HepG2 (cell line): Measurements from ENCODE around the gene STK32B. TPM values are rescaled to one million over a fixed set of nuclear protein-coding genes. Genes with fewer than 3 reads are reported as not detected.

Experiments
- ATAC-seq: fragments of 200-7000 bp; cut with Tn5 transposase; 3 replicates; pipeline ENCODE4 v1.9.1; 2020; ENCODE audit warnings: mild to moderate bottlenecking, moderate library complexity
- BruUV-seq: library from RNA; stranded (reverse); fragments of 400-500 nt; replicated peaks from 2 replicates; lab custom pipeline; 2021; lab: Mats Ljungman, UMichigan
- CTCF ChIA-PET: fragments of 300-600 bp; formaldehyde crosslinking; extraction: SDS; loops from one replicate; lab custom pipeline; 2021; ENCODE audit warnings: low total read pairs, inconsistent platforms, low intra/inter-chr PET ratio; lab: Yijun Ruan, JAX
- POLR2A ChIA-PET: fragments of 350-600 bp; sonication (Branson Sonifier 250); formaldehyde crosslinking; loops from one replicate; lab custom pipeline; 2020; ENCODE audit warnings: antibody characterized with exemption, inconsistent platforms; lab: Yijun Ruan, JAX
- DNase-seq: peaks from one replicate; pipeline ENCODE4 v3.0.0-alpha.2; 2015; ENCODE audit warnings: low spot score
- FAIRE-seq: peaks from 3 replicates; lab custom pipeline; 2011; peaks lifted over from hg19 to GRCh38; lab: Jason Lieb, UNC
- H2AFZ ChIP-seq: one replicate; pipeline ENCODE4 v1.6.1; 2011; ENCODE audit warnings: low read length, inconsistent platforms
- H3K27ac ChIP-seq: fragments of 300-600 bp; 3 replicates; pipeline ENCODE4 v1.8.0; 2011; ENCODE audit warnings: mixed run types, mild to moderate bottlenecking, mixed read lengths, low read length, inconsistent platforms; ENCODE audit not compliant: insufficient read depth; ENCODE audit errors: extremely low read length
- H3K27me3 ChIP-seq, 2 experiments: fragments of 200-600 bp in 1 of 2; 2 replicates in 1 of 2; 3 replicates in 1 of 2; pipeline versions ENCODE4 v1.6.0 to v1.8.0; 2011; ENCODE audit warnings: low read length in 2 of 2, mild to moderate bottlenecking in 2 of 2, moderate library complexity in 2 of 2, inconsistent platforms in 1 of 2; ENCODE audit not compliant: insufficient read depth in 2 of 2, control insufficient read depth in 1 of 2
- H3K36me3 ChIP-seq, 2 experiments: fragments of 200-600 bp in 1 of 2; replicated peaks in 1 of 2; 2 replicates in 1 of 2; 3 replicates in 1 of 2; pipeline versions ENCODE4 v1.5.1 to v1.8.0; 2011; ENCODE audit warnings: low read length in 2 of 2, inconsistent platforms in 1 of 2; ENCODE audit not compliant: insufficient read depth in 2 of 2, control insufficient read depth in 1 of 2
- H3K4me1 ChIP-seq: 2 replicates; pipeline ENCODE4 v1.5.1; 2012; ENCODE audit warnings: low read length, inconsistent platforms; ENCODE audit not compliant: insufficient read depth
- H3K4me2 ChIP-seq: 2 replicates; pipeline ENCODE4 v1.6.0; 2011; ENCODE audit warnings: low read depth, low read length, inconsistent platforms
- H3K4me3 ChIP-seq, 3 experiments: fragments of 200-600 bp in 1 of 3; sonication (generic), shearing (Covaris generic) in 1 of 3; replicated peaks in 1 of 3; 2 replicates each; pipeline ENCODE4 v1.5.1; 2011 to 2016; ENCODE audit warnings: low read length in 3 of 3, inconsistent platforms in 2 of 3, low read depth in 2 of 3, mild to moderate bottlenecking in 2 of 3, control low read depth in 1 of 3, mixed read lengths in 1 of 3; ENCODE audit not compliant: insufficient read depth in 1 of 3
- H3K79me2 ChIP-seq: one replicate; pipeline ENCODE4 v1.6.1; 2011; ENCODE audit warnings: low read length, inconsistent platforms; ENCODE audit not compliant: insufficient read depth
- H3K9ac ChIP-seq: 2 replicates; pipeline ENCODE4 v1.6.0; 2011; ENCODE audit warnings: mild to moderate bottlenecking, low read depth, low read length, inconsistent platforms; ENCODE audit not compliant: insufficient read depth
- H3K9me3 ChIP-seq: 2 replicates; pipeline ENCODE4 v1.5.1; 2012; ENCODE audit warnings: mild to moderate bottlenecking, low read length
- H4K20me1 ChIP-seq: 2 replicates; pipeline ENCODE4 v1.6.0; 2011; ENCODE audit warnings: inconsistent platforms, mild to moderate bottlenecking, low read length, moderate library complexity; ENCODE audit not compliant: insufficient read depth
- CC2D1A ChIP-seq: sonication (generic); formaldehyde crosslinking; IDR thresholded peaks from 2 replicates; pipeline ENCODE4 v1.8.1; 2023; ENCODE audit warnings: mild to moderate bottlenecking, missing genetic modification reagents
- KAT2B ChIP-seq: fragments of 150-350 bp; IDR thresholded peaks from 2 replicates; pipeline ENCODE4 v1.6.1; 2014; ENCODE audit warnings: low read depth, low read length, borderline replicate concordance
- MAFF ChIP-seq: IDR thresholded peaks from 2 replicates; pipeline ENCODE4 v1.6.1; 2011; ENCODE audit warnings: low read depth, low read length, improper control_type of control experiment
- MED8 ChIP-seq: sonication (generic); formaldehyde crosslinking; IDR thresholded peaks from 2 replicates; pipeline ENCODE4 v1.8.1; 2023; ENCODE audit warnings: mild to moderate bottlenecking, missing genetic modification reagents; ENCODE audit not compliant: insufficient replicate concordance
- PBX3 ChIP-seq: sonication (generic); formaldehyde crosslinking; IDR thresholded peaks from 2 replicates; pipeline ENCODE4 v1.8.1; 2023; ENCODE audit warnings: missing genetic modification reagents, inconsistent platforms, borderline replicate concordance
- WGBS: methylation state at CpG from one replicate; pipeline ENCODE4 v1.1.6; 2017; ENCODE audit warnings: low lambda C conversion rate; 5-methylcytosine and 5-hydroxymethylcytosine counted together
- in situ Hi-C: cut with HindIII; loops from 2 replicates; pipeline ENCODE4 v1.10.0; 2017; ENCODE audit warnings: low pct_unique_long_range_greater_than_20kb; ENCODE audit not compliant: extremely low pct_ligation_motif_present
- intact Hi-C: fragments of 100-400 bp; cut with micrococcal nuclease; formaldehyde crosslinking; loops from one replicate; pipeline ENCODE4 v1.10.0; 2022; ENCODE audit not compliant: unreplicated experiment
- polyA plus RNA-seq, 8 experiments: library from polyadenylated mRNA; depleted of rRNA in 3 of 8; stranded (reverse) in 7 of 8; unstranded in 1 of 8; fragments of >200 nt; fragmentation: Illumina TruSeq in 4 of 8; extraction: Trizol in 4 of 8; gene quantifications; 2 replicates each; pipeline versions ENCODE4 v1.2.1 to v1.2.3, GENCODE V29; 2011 to 2016; ENCODE audit warnings: low read depth in 4 of 8, missing spikeins in 1 of 8, mixed read lengths in 1 of 8; ENCODE audit not compliant: insufficient read depth in 1 of 8
- total RNA-seq, 5 experiments: library from RNA; depleted of rRNA; stranded (reverse); fragments of >200 nt; fragmentation: Illumina TruSeq; extraction: Trizol; gene quantifications; 2 replicates each; pipeline ENCODE4 v1.2.3, GENCODE V29; 2016; ENCODE audit warnings: low read depth in 1 of 5
- TF ChIP-seq, protein P1 (sequence below): sonication (generic); formaldehyde crosslinking; IDR thresholded peaks from 2 replicates; pipeline ENCODE4 v1.8.0; 2022; ENCODE audit warnings: missing genetic modification reagents, mild to moderate bottlenecking, borderline replicate concordance

STK32B gene
- total and polyA plus RNA-seq, 2 of the 13 experiments (the other 11 are each of a cell fraction or from before 2014, with no cell fraction given): not detected

- H2AFZ ChIP-seq: no peak within 1 kb of the TSS
These were observed 32.0 kb upstream of the STK32B start, which contains the start of gene CYTL1 for GRCh38 chr4:5019274-5019673. CYTL1 (minus strand) TSS chr4:5019458; CDS start chr4:5019445, 13 bp downstream.

More at GRCh38 chr4:5019274-5019673, 32.0 kb upstream of the STK32B start, which contains the start of gene CYTL1:
- Histone ChIP-seq H3K9me3 (no peaks in the 10 kb centered on the region), H3K9ac (no peak within 1 kb of the TSS), H4K20me1 (no peaks in the 10 kb centered on the region), H3K27me3 (peaks cover 0 to 56% of the 10 kb centered on the region in 2 experiments; a peak in 3 of 5 replicates), H3K4me3 (no peak within 1 kb of the TSS), H3K4me2 (no peak within 1 kb of the TSS), H3K4me1 (no peaks in the 10 kb centered on the region), H3K79me2 (no peaks in the 10 kb centered on the region), H3K36me3 (no peaks in the 10 kb centered on the region), H3K27ac (no peak within 1 kb of the TSS)
- ChIA-PET CTCF (no interaction called here), POLR2A (no interaction called here)
- DNase-seq (no peak), FAIRE-seq (no peak), ATAC-seq (no peak)
- intact Hi-C loops: no loop called here
- in situ Hi-C loops: no loop called here
- BruUV-seq: no TSS peak
- TF ChIP-seq, protein P1, sequence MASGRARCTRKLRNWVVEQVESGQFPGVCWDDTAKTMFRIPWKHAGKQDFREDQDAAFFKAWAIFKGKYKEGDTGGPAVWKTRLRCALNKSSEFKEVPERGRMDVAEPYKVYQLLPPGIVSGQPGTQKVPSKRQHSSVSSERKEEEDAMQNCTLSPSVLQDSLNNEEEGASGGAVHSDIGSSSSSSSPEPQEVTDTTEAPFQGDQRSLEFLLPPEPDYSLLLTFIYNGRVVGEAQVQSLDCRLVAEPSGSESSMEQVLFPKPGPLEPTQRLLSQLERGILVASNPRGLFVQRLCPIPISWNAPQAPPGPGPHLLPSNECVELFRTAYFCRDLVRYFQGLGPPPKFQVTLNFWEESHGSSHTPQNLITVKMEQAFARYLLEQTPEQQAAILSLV (CRISPR knock-in tag): no peak
- TF ChIP-seq KAT2B (no peak), MED8 (no peak), PBX3 (CRISPR knock-in tag) (no peak), MAFF (no peak), CC2D1A (no peak)
- 23% methylated on average over 24 of the region's 28 CpGs for WGBS
